Measurements from ENCODE around the gene HOXA11. TPM values are rescaled to one million over a fixed set of nuclear protein-coding genes. Genes with fewer than 3 reads are reported as not detected.

The HOXA11 gene
- total RNA-seq, 1 donor from 2014 or later, result 9.8 TPM

DNA sequence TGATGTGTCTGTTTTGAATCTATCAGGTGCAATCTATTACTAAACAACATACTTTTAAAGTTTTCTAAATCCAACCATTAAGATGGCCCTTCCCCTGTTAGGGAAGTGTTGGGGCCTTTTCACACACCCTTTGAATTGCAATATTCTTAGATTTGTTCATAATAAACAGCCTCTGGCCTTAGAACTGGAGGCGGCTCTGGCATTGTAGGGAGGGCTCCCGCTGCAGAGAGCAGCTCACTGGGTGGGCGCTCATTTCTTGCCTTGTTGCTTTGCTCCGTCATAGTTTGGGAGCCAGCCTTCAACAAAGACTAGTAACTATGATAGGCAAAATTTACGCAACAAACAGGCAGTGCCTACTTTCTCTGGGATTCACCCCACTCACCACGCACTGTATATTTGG is 6.7 kb downstream of the HOXA11 start:
- peak overlapping the region; percentile 99 for H3K27ac ChIP-seq
- DNase-seq (ENCODE audit: extremely low spot score in 2 of 2), result no peak
- no peaks in the 10 kb centered on the region for H3K9me3 ChIP-seq
- no peaks in the 10 kb centered on the region for H3K36me3 ChIP-seq
- H3K27me3 ChIP-seq, result no peaks in the 10 kb centered on the region
- peaks cover 68% of the 10 kb centered on the region for H3K4me1 ChIP-seq
- peak in 1 of 2 donors; percentile 7 for TF ChIP-seq POLR2AphosphoS5 (IDR thresholded peaks at IDR 0.05; ENCODE audit: insufficient read depth in 1 of 2, low read depth in 1 of 2)
- TF ChIP-seq, protein P1, sequence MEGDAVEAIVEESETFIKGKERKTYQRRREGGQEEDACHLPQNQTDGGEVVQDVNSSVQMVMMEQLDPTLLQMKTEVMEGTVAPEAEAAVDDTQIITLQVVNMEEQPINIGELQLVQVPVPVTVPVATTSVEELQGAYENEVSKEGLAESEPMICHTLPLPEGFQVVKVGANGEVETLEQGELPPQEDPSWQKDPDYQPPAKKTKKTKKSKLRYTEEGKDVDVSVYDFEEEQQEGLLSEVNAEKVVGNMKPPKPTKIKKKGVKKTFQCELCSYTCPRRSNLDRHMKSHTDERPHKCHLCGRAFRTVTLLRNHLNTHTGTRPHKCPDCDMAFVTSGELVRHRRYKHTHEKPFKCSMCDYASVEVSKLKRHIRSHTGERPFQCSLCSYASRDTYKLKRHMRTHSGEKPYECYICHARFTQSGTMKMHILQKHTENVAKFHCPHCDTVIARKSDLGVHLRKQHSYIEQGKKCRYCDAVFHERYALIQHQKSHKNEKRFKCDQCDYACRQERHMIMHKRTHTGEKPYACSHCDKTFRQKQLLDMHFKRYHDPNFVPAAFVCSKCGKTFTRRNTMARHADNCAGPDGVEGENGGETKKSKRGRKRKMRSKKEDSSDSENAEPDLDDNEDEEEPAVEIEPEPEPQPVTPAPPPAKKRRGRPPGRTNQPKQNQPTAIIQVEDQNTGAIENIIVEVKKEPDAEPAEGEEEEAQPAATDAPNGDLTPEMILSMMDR (IDR thresholded peaks at IDR 0.05), result no peak
- peak overlapping the region; percentile 56 to 64 for H3K4me3 ChIP-seq
- intact Hi-C loops (cut with DNase I), result no loop called here

DNA sequence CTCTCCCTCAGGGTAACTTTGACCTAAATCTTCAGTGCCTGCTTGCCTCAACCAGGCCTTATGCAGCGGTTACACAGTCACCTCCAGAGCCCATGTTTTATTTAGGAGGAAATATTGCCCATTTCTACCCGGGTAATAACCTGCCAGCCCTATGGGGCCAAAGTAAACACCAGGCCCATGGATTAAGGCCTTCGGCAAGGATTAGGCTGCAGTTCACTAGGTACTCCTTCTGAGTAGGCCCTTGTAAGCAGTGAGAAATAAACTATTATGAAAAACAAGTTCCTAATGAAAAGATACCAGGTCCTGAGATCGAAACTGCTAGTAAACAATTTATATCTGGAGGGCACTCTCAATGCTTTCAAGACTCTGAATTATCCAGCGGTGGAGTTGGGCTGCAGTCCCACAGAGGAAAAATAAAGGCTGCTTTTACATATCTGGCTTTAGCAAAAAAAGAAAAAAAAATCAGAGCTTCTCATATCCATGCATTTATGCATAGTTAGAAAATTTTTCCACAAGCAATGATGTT is 7.2 kb downstream of the HOXA11 start:
- Histone ChIP-seq H3K27me3 (no peaks in the 10 kb centered on the region), H3K36me3 (no peaks in the 10 kb centered on the region), H3K4me1 (peaks cover 66% of the 10 kb centered on the region), H3K27ac (peak overlapping the region; percentile 99), H3K4me3 (peak overlapping the region; percentile 56 to 64), H3K9me3 (no peaks in the 10 kb centered on the region)
- intact Hi-C loops (cut with DNase I), result no loop called here
- no peak for DNase-seq (ENCODE audit: extremely low spot score in 2 of 2)
- TF ChIP-seq, protein P1 (IDR thresholded peaks at IDR 0.05), result no peak

DNA sequence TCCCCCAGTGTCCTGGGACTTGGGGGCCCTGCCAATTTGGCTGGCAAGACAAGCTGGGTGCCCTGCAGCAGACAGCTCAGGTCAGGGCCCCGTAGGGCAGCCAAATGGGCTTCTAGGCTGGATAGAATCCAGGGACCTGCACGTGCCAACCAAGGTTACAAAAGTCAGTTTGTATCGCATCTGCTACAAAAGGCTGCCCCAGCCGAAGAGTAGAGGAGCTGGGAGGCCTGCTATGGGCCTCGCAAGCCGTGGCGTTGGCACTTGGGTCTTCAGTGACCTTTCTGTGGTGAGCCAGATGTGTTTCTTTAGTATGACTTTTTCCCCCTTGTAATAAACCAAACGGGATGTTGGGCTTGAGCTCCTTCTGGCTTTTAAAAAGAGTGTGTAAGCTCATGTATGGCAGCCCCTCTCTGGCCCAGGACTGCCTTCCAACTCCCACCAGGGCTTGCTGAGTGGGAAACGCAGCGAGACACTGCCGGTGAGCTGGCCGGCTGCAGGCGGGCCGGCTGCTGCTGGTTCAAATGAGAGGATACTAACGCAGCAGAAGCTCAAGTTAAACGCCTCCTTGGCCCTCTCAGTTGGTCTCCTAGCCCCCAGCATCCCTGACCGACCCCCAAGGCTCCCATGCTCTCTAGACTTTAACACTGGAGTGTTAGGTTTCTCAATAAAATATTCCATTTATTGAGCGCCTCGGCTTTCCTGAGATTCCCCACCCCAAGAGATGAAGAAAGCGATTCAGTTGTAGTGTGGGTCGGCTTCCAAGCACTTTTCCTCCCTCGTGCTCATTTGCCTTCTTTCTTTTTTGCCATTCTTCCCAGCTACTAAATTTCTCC is 7.9 kb downstream of the HOXA11 start:
- intact Hi-C loops (cut with DNase I), result no loop called here
- Histone ChIP-seq H3K9me3 (no peaks in the 10 kb centered on the region), H3K4me1 (peaks cover 66% of the 10 kb centered on the region), H3K27me3 (no peaks in the 10 kb centered on the region), H3K27ac (peak overlapping the region; percentile 99), H3K4me3 (peak overlapping the region; percentile 56 to 64), H3K36me3 (no peaks in the 10 kb centered on the region)
- DNase-seq (ENCODE audit: extremely low spot score in 2 of 2), result no peak
- TF ChIP-seq, protein P1 (IDR thresholded peaks at IDR 0.05), result no peak
- peak in 1 of 2 donors; percentile 48 for TF ChIP-seq POLR2AphosphoS5 (IDR thresholded peaks at IDR 0.05; ENCODE audit: insufficient read depth in 1 of 2, low read depth in 1 of 2)

DNA sequence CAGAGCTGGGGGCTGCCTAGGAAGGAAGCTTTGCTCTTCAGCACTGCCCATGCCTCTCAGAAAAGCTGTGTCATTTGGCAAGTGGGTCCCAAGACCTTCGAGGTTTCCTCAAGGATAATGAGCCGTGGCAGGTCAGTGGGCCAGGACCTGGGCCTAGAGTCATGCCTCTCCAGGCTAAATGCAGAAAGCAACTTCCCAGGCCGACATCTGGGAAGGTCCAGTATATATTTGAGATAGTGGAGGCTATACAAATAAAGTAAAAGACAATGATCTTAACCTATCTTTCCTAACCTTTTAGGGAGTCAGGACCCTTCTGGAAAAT is 8.5 kb downstream of the HOXA11 start:
- no peaks in the 10 kb centered on the region for H3K9me3 ChIP-seq
- TF ChIP-seq POLR2AphosphoS5 (IDR thresholded peaks at IDR 0.05; ENCODE audit: insufficient read depth in 1 of 2, low read depth in 1 of 2) (no peak), POLR2A (IDR thresholded peaks at IDR 0.05) (no peak)
- TF ChIP-seq, protein P1 (IDR thresholded peaks at IDR 0.05), result no peak
- H3K4me3 ChIP-seq, result peak overlapping the region; percentile 56 to 64
- no peaks in the 10 kb centered on the region for H3K27me3 ChIP-seq
- peaks cover 63% of the 10 kb centered on the region for H3K4me1 ChIP-seq
- DNase-seq (ENCODE audit: extremely low spot score in 2 of 2), result no peak
- no peaks in the 10 kb centered on the region for H3K36me3 ChIP-seq
- intact Hi-C loops (cut with DNase I), result no loop called here
- peak overlapping the region; percentile 99 for H3K27ac ChIP-seq

Data from vagina (tissue), 2 donors.